NCI-H1048 (cell line): ENCODE results near the gene PCDH10.

ENCODE experiments used
- DNase-seq: peaks from one replicate; lab custom pipeline; 2025; lab: John Stamatoyannopoulos, UW

PCDH10 gene

GRCh38 chr4:133149932-133150471 is 908 bp downstream of the PCDH10 start:
- no peak for DNase-seq

- DNase-seq, result no peak
These were observed 1.6 kb downstream of the PCDH10 start for GRCh38 chr4:133150486-133151340.

- no peak for DNase-seq
These were observed 2.2 kb downstream of the PCDH10 start for GRCh38 chr4:133151341-133151690.

- no peak for DNase-seq
These were observed 2.7 kb downstream of the PCDH10 start for GRCh38 chr4:133151691-133152329.

- DNase-seq, result no peak
These were observed 3.3 kb downstream of the PCDH10 start for GRCh38 chr4:133152330-133152821.

GRCh38 chr4:133152831-133153481 is 3.9 kb downstream of the PCDH10 start:
- DNase-seq, result no peak

- peak; percentile 12 for DNase-seq
These were observed 5.6 kb downstream of the PCDH10 start for GRCh38 chr4:133154725-133155124.

GRCh38 chr4:133156096-133156495 is 7.0 kb downstream of the PCDH10 start:
- no peak for DNase-seq

- DNase-seq, result no peak
These were observed 7.5 kb downstream of the PCDH10 start for GRCh38 chr4:133156556-133156955.

- no peak for DNase-seq
These were observed 8.5 kb downstream of the PCDH10 start for GRCh38 chr4:133157460-133158160.

GRCh38 chr4:133160853-133161252 is 11.8 kb downstream of the PCDH10 start:
- DNase-seq, result no peak

GRCh38 chr4:133161570-133162295 is 12.6 kb downstream of the PCDH10 start:
- DNase-seq, result no peak

GRCh38 chr4:133162941-133163340 is 13.8 kb downstream of the PCDH10 start:
- no peak for DNase-seq

- no peak for DNase-seq
These were observed 29.9 kb downstream of the PCDH10 start for GRCh38 chr4:133178956-133179355.

GRCh38 chr4:133186210-133186609 is 37.1 kb downstream of the PCDH10 start:
- no peak for DNase-seq

GRCh38 chr4:133186845-133187244 is 37.8 kb downstream of the PCDH10 start:
- no peak for DNase-seq

GRCh38 chr4:133188433-133189146 is 39.5 kb downstream of the PCDH10 start:
- DNase-seq, result no peak

- no peak for DNase-seq
These were observed 40.0 kb downstream of the PCDH10 start for GRCh38 chr4:133189147-133189517.

- DNase-seq, result no peak
These were observed 41.0 kb downstream of the PCDH10 start for GRCh38 chr4:133190098-133190497.

GRCh38 chr4:133208694-133209285 is 59.7 kb downstream of the PCDH10 start:
- no peak for DNase-seq
